BE2C (cell line): Measurements from ENCODE around the gene FDXR.
"Not testable (repeated sequence)": the region's sequence is repeated elsewhere in the genome, so short reads cannot be mapped to it uniquely, and the experiment has no call there.

ENCODE experiments used
- DNase-seq: peaks from one replicate; pipeline ENCODE4 v3.0.0-alpha.2; 2020
- H3K27me3 ChIP-seq: fragments of 250-450 bp; sonication (Bioruptor Pico); 2 replicates; pipeline ENCODE4 v1.5.1; 2020; ENCODE audit warnings: mild to moderate bottlenecking
- H3K36me3 ChIP-seq: fragments of 250-450 bp; sonication (Bioruptor Pico); 2 replicates; pipeline ENCODE4 v1.5.1; 2020; ENCODE audit warnings: mild to moderate bottlenecking
- H3K4me1 ChIP-seq: fragments of 250-450 bp; sonication (Bioruptor Pico); 2 replicates; pipeline ENCODE4 v1.5.1; 2020
- H3K4me3 ChIP-seq: 2 replicates; pipeline ENCODE4 v1.5.1; 2011; ENCODE audit warnings: low read depth, low read length
- H3K9me3 ChIP-seq: fragments of 250-450 bp; sonication (Bioruptor Pico); 2 replicates; pipeline ENCODE4 v1.5.1; 2020
- TF ChIP-seq, protein P1 (sequence below): IDR thresholded peaks from 2 replicates; pipeline ENCODE4 v1.5.1; 2012; ENCODE audit warnings: mild to moderate bottlenecking, low read depth, low read length

The FDXR gene

DNA sequence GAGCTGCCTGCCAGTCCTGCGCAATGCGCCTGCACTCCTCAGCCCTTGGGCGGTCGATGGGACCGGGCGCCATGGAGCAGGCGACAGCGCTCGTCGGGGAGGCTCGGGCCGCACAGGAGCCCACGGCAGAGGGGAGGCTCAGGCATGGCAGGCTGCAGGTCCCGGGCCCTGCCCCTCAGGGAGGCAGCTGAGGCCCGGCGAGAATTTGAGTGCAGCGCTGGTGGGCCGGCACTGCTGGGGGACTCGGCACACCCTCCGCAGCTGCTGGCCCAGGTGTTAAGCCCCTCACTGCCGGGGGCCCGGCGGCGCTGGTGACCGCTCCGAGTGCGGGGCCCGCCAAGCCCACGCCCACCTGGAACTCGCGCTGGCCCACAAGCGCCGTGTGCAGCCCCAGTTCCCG is 34.2 kb upstream of the FDXR start:
- Histone ChIP-seq H3K27me3 (no peaks in the 10 kb centered on the region), H3K4me3 (no peak overlapping the region), H3K9me3 (no peaks in the 10 kb centered on the region; the same call in 1 of the 2 replicates), H3K4me1 (no peaks in the 10 kb centered on the region), H3K36me3 (no peaks in the 10 kb centered on the region)
- DNase-seq, result no peak
- TF ChIP-seq, protein P1, sequence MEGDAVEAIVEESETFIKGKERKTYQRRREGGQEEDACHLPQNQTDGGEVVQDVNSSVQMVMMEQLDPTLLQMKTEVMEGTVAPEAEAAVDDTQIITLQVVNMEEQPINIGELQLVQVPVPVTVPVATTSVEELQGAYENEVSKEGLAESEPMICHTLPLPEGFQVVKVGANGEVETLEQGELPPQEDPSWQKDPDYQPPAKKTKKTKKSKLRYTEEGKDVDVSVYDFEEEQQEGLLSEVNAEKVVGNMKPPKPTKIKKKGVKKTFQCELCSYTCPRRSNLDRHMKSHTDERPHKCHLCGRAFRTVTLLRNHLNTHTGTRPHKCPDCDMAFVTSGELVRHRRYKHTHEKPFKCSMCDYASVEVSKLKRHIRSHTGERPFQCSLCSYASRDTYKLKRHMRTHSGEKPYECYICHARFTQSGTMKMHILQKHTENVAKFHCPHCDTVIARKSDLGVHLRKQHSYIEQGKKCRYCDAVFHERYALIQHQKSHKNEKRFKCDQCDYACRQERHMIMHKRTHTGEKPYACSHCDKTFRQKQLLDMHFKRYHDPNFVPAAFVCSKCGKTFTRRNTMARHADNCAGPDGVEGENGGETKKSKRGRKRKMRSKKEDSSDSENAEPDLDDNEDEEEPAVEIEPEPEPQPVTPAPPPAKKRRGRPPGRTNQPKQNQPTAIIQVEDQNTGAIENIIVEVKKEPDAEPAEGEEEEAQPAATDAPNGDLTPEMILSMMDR, result no peak

- not testable (repeated sequence) for H3K9me3 ChIP-seq, H3K36me3 ChIP-seq, H3K4me3 ChIP-seq, H3K4me1 ChIP-seq, H3K27me3 ChIP-seq
- peak; percentile 45 for DNase-seq
Measured at GRCh38 chr17:74906214-74906793, 33.5 kb upstream of the FDXR start.

DNA sequence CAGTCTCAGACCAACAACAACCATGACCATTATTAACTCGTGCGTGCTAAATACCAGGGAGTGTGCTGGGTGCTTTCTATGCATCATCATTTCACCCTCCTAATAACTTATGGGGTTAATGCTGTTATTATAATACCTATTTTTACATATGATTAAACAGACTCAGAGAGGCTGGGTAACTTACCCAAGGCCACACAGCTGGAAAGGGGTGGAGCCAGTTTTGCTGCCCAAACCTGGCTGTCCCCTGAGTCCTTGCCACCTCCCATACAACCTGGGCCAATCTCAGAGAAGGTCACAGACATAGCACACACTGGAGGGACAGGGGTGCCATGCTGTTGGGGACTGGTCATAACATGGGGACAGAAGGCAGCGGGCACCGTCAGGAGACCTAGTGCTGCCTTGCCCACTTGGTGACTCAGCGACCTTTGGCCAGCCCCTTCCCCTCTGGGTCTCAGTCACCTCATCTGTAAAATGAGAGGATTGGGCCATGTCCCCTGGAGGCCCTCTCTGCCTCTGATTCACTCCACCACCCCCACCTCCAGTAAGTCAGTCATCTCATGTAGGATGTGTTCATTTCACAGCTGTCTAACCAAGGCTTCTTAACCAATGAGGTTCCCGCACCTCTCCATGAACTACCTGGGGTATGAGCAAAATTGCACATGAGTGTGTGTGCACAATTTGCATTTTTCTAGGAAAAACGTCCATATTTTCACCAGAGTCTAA is 32.1 kb upstream of the FDXR start:
- no peaks in the 10 kb centered on the region for H3K27me3 ChIP-seq
- no peak for DNase-seq
- H3K4me3 ChIP-seq, result no peak overlapping the region
- H3K36me3 ChIP-seq, result no peaks in the 10 kb centered on the region
- H3K4me1 ChIP-seq, result no peaks in the 10 kb centered on the region
- no peaks in the 10 kb centered on the region; the same call in 1 of the 2 replicates for H3K9me3 ChIP-seq
- TF ChIP-seq, protein P1, result no peak

GRCh38 chr17:74903671-74904070 is 30.9 kb upstream of the FDXR start:
- no peaks in the 10 kb centered on the region for H3K27me3 ChIP-seq
- no peaks in the 10 kb centered on the region; the same call in 1 of the 2 replicates for H3K9me3 ChIP-seq
- DNase-seq, result no peak
- TF ChIP-seq, protein P1, result no peak
- no peak overlapping the region for H3K4me3 ChIP-seq
- H3K36me3 ChIP-seq, result no peaks in the 10 kb centered on the region
- no peaks in the 10 kb centered on the region for H3K4me1 ChIP-seq

GRCh38 chr17:74903034-74903433 is 30.2 kb upstream of the FDXR start:
- Histone ChIP-seq H3K36me3 (no peaks in the 10 kb centered on the region), H3K4me3 (no peak overlapping the region), H3K27me3 (no peaks in the 10 kb centered on the region), H3K9me3 (no peaks in the 10 kb centered on the region; the same call in 1 of the 2 replicates), H3K4me1 (no peaks in the 10 kb centered on the region)
- TF ChIP-seq, protein P1, result no peak
- no peak for DNase-seq

DNA sequence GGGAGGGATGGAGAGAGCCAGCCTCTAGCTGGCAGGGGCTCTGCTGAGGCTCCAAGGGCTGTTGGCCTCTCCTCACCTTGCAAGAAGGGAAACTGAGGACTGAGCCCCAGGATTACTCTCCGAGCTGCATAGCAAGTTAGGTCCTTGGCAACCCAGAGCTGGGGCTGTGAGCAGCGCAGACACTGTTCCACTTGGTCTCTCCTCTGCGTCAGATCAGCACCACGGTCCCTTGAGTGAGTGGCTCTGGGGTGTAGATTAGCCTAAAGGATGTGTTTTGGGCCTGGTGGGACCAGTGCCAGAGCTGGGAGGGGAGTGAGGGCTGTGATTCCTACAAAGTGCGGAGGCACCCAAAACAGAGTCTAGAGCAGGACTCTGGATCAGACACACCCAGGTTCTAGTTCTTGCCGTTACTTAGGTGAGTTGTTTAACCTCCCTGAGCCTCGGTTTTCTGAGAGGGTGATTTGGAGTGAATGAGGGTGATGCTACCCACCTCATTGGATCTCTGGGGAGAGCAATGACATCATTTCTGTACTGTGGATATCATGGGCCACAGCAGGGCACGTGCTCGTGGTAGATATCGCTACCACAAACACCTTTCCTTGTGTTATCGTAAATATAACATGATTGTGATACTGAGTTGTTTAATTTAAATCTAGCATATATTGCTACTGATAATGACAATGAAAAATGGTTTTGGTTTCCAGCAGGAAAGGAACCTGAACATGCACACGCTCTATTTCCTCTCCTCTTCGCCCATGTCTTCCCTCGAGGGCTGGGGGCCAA is 28.8 kb upstream of the FDXR start:
- TF ChIP-seq, protein P1, result no peak
- DNase-seq, result no peak
- no peaks in the 10 kb centered on the region for H3K4me1 ChIP-seq
- no peaks in the 10 kb centered on the region for H3K9me3 ChIP-seq
- peaks cover 5% of the 10 kb centered on the region for H3K27me3 ChIP-seq
- no peak overlapping the region for H3K4me3 ChIP-seq
- H3K36me3 ChIP-seq, result no peaks in the 10 kb centered on the region
